RWPE2 (cell line): ENCODE data around the gene STMND1.

Experiments
- ATAC-seq: fragments of 200-7000 bp; cut with Tn5 transposase; 3 replicates; pipeline ENCODE4 v1.9.1; 2021; ENCODE audit warnings: low read depth
- DNase-seq: peaks from one replicate; pipeline ENCODE4 v3.0.0-alpha.2; 2020; ENCODE audit warnings: low spot score
- H3K27ac ChIP-seq: fragments of 450-650 bp; 2 replicates; pipeline ENCODE4 v1.5.1; 2017; ENCODE audit warnings: mild to moderate bottlenecking; ENCODE audit not compliant: poor library complexity, severe bottlenecking
- H3K27me3 ChIP-seq: fragments of 250-450 bp; sonication (Bioruptor Pico); 2 replicates; pipeline ENCODE4 v1.5.1; 2021; ENCODE audit warnings: mild to moderate bottlenecking, moderate library complexity; ENCODE audit not compliant: insufficient read depth, poor library complexity, severe bottlenecking
- H3K36me3 ChIP-seq: fragments of 250-450 bp; sonication (Bioruptor Pico); 2 replicates; pipeline ENCODE4 v1.5.1; 2020; ENCODE audit warnings: low read depth, mild to moderate bottlenecking, moderate library complexity
- H3K4me1 ChIP-seq: fragments of 250-450 bp; sonication (Bioruptor Pico); 2 replicates; pipeline ENCODE4 v1.5.1; 2021; ENCODE audit warnings: mild to moderate bottlenecking, moderate library complexity; ENCODE audit not compliant: insufficient read depth, poor library complexity, severe bottlenecking
- H3K4me3 ChIP-seq: fragments of 250-450 bp; sonication (Bioruptor Pico); 2 replicates; pipeline ENCODE4 v1.5.1; 2021; ENCODE audit warnings: mild to moderate bottlenecking, moderate library complexity; ENCODE audit not compliant: severe bottlenecking
- H3K9me3 ChIP-seq: fragments of 250-450 bp; sonication (Bioruptor Pico); 2 replicates; pipeline ENCODE4 v1.5.1; 2021; ENCODE audit warnings: mild to moderate bottlenecking, moderate library complexity; ENCODE audit not compliant: severe bottlenecking
- CTCF ChIP-seq: fragments of 450-650 bp; IDR thresholded peaks from one replicate; pipeline ENCODE4 v1.5.1; 2017; ENCODE audit warnings: mild to moderate bottlenecking, moderate library complexity; ENCODE audit not compliant: poor library complexity, severe bottlenecking

Gene STMND1

GRCh38 chr6:17178754-17179529, 77.1 kb downstream of the STMND1 start:
- H3K27ac ChIP-seq, result no peak overlapping the region
- TF ChIP-seq CTCF, result no peak
- peak; percentile 65 for ATAC-seq
- no peaks in the 10 kb centered on the region for H3K27me3 ChIP-seq
- H3K4me1 ChIP-seq, result no peaks in the 10 kb centered on the region
- H3K9me3 ChIP-seq, result no peaks in the 10 kb centered on the region
- no peak overlapping the region for H3K4me3 ChIP-seq
- DNase-seq, result no peak
- no peaks in the 10 kb centered on the region for H3K36me3 ChIP-seq

GRCh38 chr6:17179530-17180073, 77.8 kb downstream of the STMND1 start:
- H3K4me1 ChIP-seq, result no peaks in the 10 kb centered on the region
- ATAC-seq (0 out of 3 replicates have a peak, but pooled peaks have one; percentile 14), DNase-seq (no peak)
- H3K27ac ChIP-seq, result no peak overlapping the region
- no peak overlapping the region for H3K4me3 ChIP-seq
- H3K9me3 ChIP-seq, result no peaks in the 10 kb centered on the region
- H3K36me3 ChIP-seq, result no peaks in the 10 kb centered on the region
- TF ChIP-seq CTCF, result no peak
- no peaks in the 10 kb centered on the region for H3K27me3 ChIP-seq
